HepG2 (cell line): ENCODE results near the gene FAM83E. TPM values are rescaled to one million over a fixed set of nuclear protein-coding genes. Genes with fewer than 3 reads are reported as not detected.

ENCODE experiments used
- ATAC-seq: fragments of 200-7000 bp; cut with Tn5 transposase; 3 replicates; pipeline ENCODE4 v1.9.1; 2020; ENCODE audit warnings: mild to moderate bottlenecking, moderate library complexity
- BruUV-seq: library from RNA; stranded (reverse); fragments of 400-500 nt; replicated peaks from 2 replicates; lab custom pipeline; 2021; lab: Mats Ljungman, UMichigan
- CTCF ChIA-PET: fragments of 300-600 bp; formaldehyde crosslinking; extraction: SDS; loops from one replicate; lab custom pipeline; 2021; ENCODE audit warnings: low total read pairs, inconsistent platforms, low intra/inter-chr PET ratio; lab: Yijun Ruan, JAX
- POLR2A ChIA-PET: fragments of 350-600 bp; sonication (Branson Sonifier 250); formaldehyde crosslinking; loops from one replicate; lab custom pipeline; 2020; ENCODE audit warnings: antibody characterized with exemption, inconsistent platforms; lab: Yijun Ruan, JAX
- DNase-seq: peaks from one replicate; pipeline ENCODE4 v3.0.0-alpha.2; 2015; ENCODE audit warnings: low spot score
- FAIRE-seq: peaks from 3 replicates; lab custom pipeline; 2011; peaks lifted over from hg19 to GRCh38; lab: Jason Lieb, UNC
- H2AFZ ChIP-seq: one replicate; pipeline ENCODE4 v1.6.1; 2011; ENCODE audit warnings: low read length, inconsistent platforms
- H3K27ac ChIP-seq: fragments of 300-600 bp; 3 replicates; pipeline ENCODE4 v1.8.0; 2011; ENCODE audit warnings: mixed run types, mild to moderate bottlenecking, mixed read lengths, low read length, inconsistent platforms; ENCODE audit not compliant: insufficient read depth; ENCODE audit errors: extremely low read length
- H3K27me3 ChIP-seq, 2 experiments: fragments of 200-600 bp in 1 of 2; 2 replicates in 1 of 2; 3 replicates in 1 of 2; pipeline versions ENCODE4 v1.6.0 to v1.8.0; 2011; ENCODE audit warnings: low read length in 2 of 2, mild to moderate bottlenecking in 2 of 2, moderate library complexity in 2 of 2, inconsistent platforms in 1 of 2; ENCODE audit not compliant: insufficient read depth in 2 of 2, control insufficient read depth in 1 of 2
- H3K36me3 ChIP-seq, 2 experiments: fragments of 200-600 bp in 1 of 2; replicated peaks in 1 of 2; 2 replicates in 1 of 2; 3 replicates in 1 of 2; pipeline versions ENCODE4 v1.5.1 to v1.8.0; 2011; ENCODE audit warnings: low read length in 2 of 2, inconsistent platforms in 1 of 2; ENCODE audit not compliant: insufficient read depth in 2 of 2, control insufficient read depth in 1 of 2
- H3K4me1 ChIP-seq: 2 replicates; pipeline ENCODE4 v1.5.1; 2012; ENCODE audit warnings: low read length, inconsistent platforms; ENCODE audit not compliant: insufficient read depth
- H3K4me2 ChIP-seq: 2 replicates; pipeline ENCODE4 v1.6.0; 2011; ENCODE audit warnings: low read depth, low read length, inconsistent platforms
- H3K4me3 ChIP-seq, 3 experiments: fragments of 200-600 bp in 1 of 3; sonication (generic), shearing (Covaris generic) in 1 of 3; replicated peaks in 1 of 3; 2 replicates each; pipeline ENCODE4 v1.5.1; 2011 to 2016; ENCODE audit warnings: low read length in 3 of 3, inconsistent platforms in 2 of 3, low read depth in 2 of 3, mild to moderate bottlenecking in 2 of 3, control low read depth in 1 of 3, mixed read lengths in 1 of 3; ENCODE audit not compliant: insufficient read depth in 1 of 3
- H3K79me2 ChIP-seq: one replicate; pipeline ENCODE4 v1.6.1; 2011; ENCODE audit warnings: low read length, inconsistent platforms; ENCODE audit not compliant: insufficient read depth
- H3K9ac ChIP-seq: 2 replicates; pipeline ENCODE4 v1.6.0; 2011; ENCODE audit warnings: mild to moderate bottlenecking, low read depth, low read length, inconsistent platforms; ENCODE audit not compliant: insufficient read depth
- H3K9me3 ChIP-seq: 2 replicates; pipeline ENCODE4 v1.5.1; 2012; ENCODE audit warnings: mild to moderate bottlenecking, low read length
- H4K20me1 ChIP-seq: 2 replicates; pipeline ENCODE4 v1.6.0; 2011; ENCODE audit warnings: inconsistent platforms, mild to moderate bottlenecking, low read length, moderate library complexity; ENCODE audit not compliant: insufficient read depth
- CBX1 ChIP-seq: IDR thresholded peaks from one replicate; pipeline ENCODE4 v1.6.1; 2016; ENCODE audit warnings: antibody characterized with exemption, low read depth
- FOSL2 ChIP-seq: sonication (generic); formaldehyde crosslinking; IDR thresholded peaks from 2 replicates; pipeline ENCODE4 v1.4.0; 2020; ENCODE audit warnings: missing genetic modification reagents
- IKZF5 ChIP-seq: IDR thresholded peaks from 2 replicates; pipeline ENCODE4 v1.6.1; 2018; ENCODE audit warnings: missing genetic modification reagents, mild to moderate bottlenecking, missing compliant biosample characterization
- JDP2 ChIP-seq: sonication (generic); formaldehyde crosslinking; IDR thresholded peaks from 2 replicates; pipeline ENCODE4 v1.8.1; 2022; ENCODE audit warnings: missing genetic modification reagents, borderline replicate concordance
- LCORL ChIP-seq, 2 experiments: fragments of 450-650 bp in 1 of 2; sonication (generic) in 1 of 2; formaldehyde crosslinking in 1 of 2; IDR thresholded peaks; 2 replicates each; pipeline versions ENCODE4 v1.5.0 to v1.6.1; 2017 to 2020; ENCODE audit warnings: antibody characterized with exemption in 1 of 2, missing genetic modification reagents in 1 of 2
- MAX ChIP-seq: IDR thresholded peaks from 2 replicates; pipeline ENCODE4 v1.6.1; 2012; ENCODE audit warnings: inconsistent platforms
- SALL1 ChIP-seq: sonication (generic); formaldehyde crosslinking; IDR thresholded peaks from 2 replicates; pipeline ENCODE4 v1.8.0; 2022; ENCODE audit warnings: mild to moderate bottlenecking, missing genetic modification reagents
- TEAD2 ChIP-seq: sonication (generic); formaldehyde crosslinking; IDR thresholded peaks from 2 replicates; pipeline ENCODE4 v1.9.0; 2021; ENCODE audit warnings: missing genetic modification reagents
- UBTF ChIP-seq: sonication (generic); formaldehyde crosslinking; IDR thresholded peaks from 2 replicates; pipeline ENCODE4 v1.4.0; 2020; ENCODE audit warnings: mild to moderate bottlenecking, missing genetic modification reagents
- ZNF451 ChIP-seq: sonication (generic); formaldehyde crosslinking; IDR thresholded peaks from 2 replicates; pipeline ENCODE4 v1.5.0; 2020; ENCODE audit warnings: mild to moderate bottlenecking, missing genetic modification reagents
- ZNF562 ChIP-seq: sonication (generic); formaldehyde crosslinking; IDR thresholded peaks from 2 replicates; pipeline ENCODE4 v1.8.0; 2022; ENCODE audit warnings: missing genetic modification reagents, borderline replicate concordance
- ZNF574 ChIP-seq: sonication (generic); formaldehyde crosslinking; IDR thresholded peaks from 2 replicates; pipeline ENCODE4 v1.4.0; 2020; ENCODE audit warnings: missing genetic modification reagents
- ZNF605 ChIP-seq: sonication (generic); formaldehyde crosslinking; IDR thresholded peaks from 2 replicates; pipeline ENCODE4 v1.8.0; 2022; ENCODE audit warnings: mild to moderate bottlenecking, missing genetic modification reagents
- ZNF607 ChIP-seq: sonication (generic); formaldehyde crosslinking; IDR thresholded peaks from 2 replicates; pipeline ENCODE4 v1.5.1; 2020; ENCODE audit warnings: missing genetic modification reagents, mild to moderate bottlenecking, borderline replicate concordance
- ZNF766 ChIP-seq: sonication (generic); formaldehyde crosslinking; IDR thresholded peaks from 2 replicates; pipeline ENCODE4 v1.5.0; 2020; ENCODE audit warnings: missing genetic modification reagents, borderline replicate concordance
- WGBS: methylation state at CpG from one replicate; pipeline ENCODE4 v1.1.6; 2017; ENCODE audit warnings: low lambda C conversion rate; 5-methylcytosine and 5-hydroxymethylcytosine counted together
- in situ Hi-C: cut with HindIII; loops from 2 replicates; pipeline ENCODE4 v1.10.0; 2017; ENCODE audit warnings: low pct_unique_long_range_greater_than_20kb; ENCODE audit not compliant: extremely low pct_ligation_motif_present
- intact Hi-C: fragments of 100-400 bp; cut with micrococcal nuclease; formaldehyde crosslinking; loops from one replicate; pipeline ENCODE4 v1.10.0; 2022; ENCODE audit not compliant: unreplicated experiment
- polyA plus RNA-seq, 8 experiments: library from polyadenylated mRNA; depleted of rRNA in 3 of 8; stranded (reverse) in 7 of 8; unstranded in 1 of 8; fragments of >200 nt; fragmentation: Illumina TruSeq in 4 of 8; extraction: Trizol in 4 of 8; gene quantifications; 2 replicates each; pipeline versions ENCODE4 v1.2.1 to v1.2.3, GENCODE V29; 2011 to 2016; ENCODE audit warnings: low read depth in 4 of 8, missing spikeins in 1 of 8, mixed read lengths in 1 of 8; ENCODE audit not compliant: insufficient read depth in 1 of 8
- total RNA-seq, 5 experiments: library from RNA; depleted of rRNA; stranded (reverse); fragments of >200 nt; fragmentation: Illumina TruSeq; extraction: Trizol; gene quantifications; 2 replicates each; pipeline ENCODE4 v1.2.3, GENCODE V29; 2016; ENCODE audit warnings: low read depth in 1 of 5

Gene FAM83E
- total and polyA plus RNA-seq, 2 of the 13 experiments (the other 11 are each of a cell fraction or from before 2014, with no cell fraction given) = 0.18 to 0.60 TPM

GRCh38 chr19:48588670-48589401, 26.0 kb downstream of the FAM83E start:
- WGBS = 3% methylated on average over 28 of the region's 36 CpGs
- ChIA-PET POLR2A (interaction anchor here (1.0 kb wide), 2 partner anchors 25 to 31 kb away, joined by 3 to 4 read pairs; partner anchors contain the start of genes RPL18 and SPHK2), CTCF (interaction anchor here (1.5 to 1.7 kb wide), 3 partner anchors 20 to 99 kb away, joined by 7 to 13 read pairs (median 10); no protein-coding TSS in a partner anchor)
- peak overlapping the region; percentile 74 for H3K4me2 ChIP-seq
- H3K4me1 ChIP-seq = peaks cover 12% of the 10 kb centered on the region
- H3K4me3 ChIP-seq = peak overlapping the region in 1 of 3 experiments; percentile 62; a peak in 1 of 6 replicates
- H3K79me2 ChIP-seq = no peaks in the 10 kb centered on the region
- BruUV-seq = no TSS peak
- no peaks in the 10 kb centered on the region for H4K20me1 ChIP-seq
- H3K36me3 ChIP-seq = no peaks in the 10 kb centered on the region
- DNase-seq (peak; percentile 59), FAIRE-seq (no peak), ATAC-seq (peak; percentile 80)
- H3K27ac ChIP-seq = no peak overlapping the region
- in situ Hi-C loops = loop anchor here (5.0 to 10.0 kb wide), 2 partner anchors 87 to 274 kb away; no protein-coding TSS in a partner anchor
- no peak overlapping the region for H3K9ac ChIP-seq
- intact Hi-C loops = loop anchor here (10.0 kb wide), 1 partner anchor 274 kb away; no protein-coding TSS in a partner anchor
- peaks cover 1 to 3% of the 10 kb centered on the region in 2 experiments; a peak in 2 of 5 replicates for H3K27me3 ChIP-seq
- H3K9me3 ChIP-seq = no peaks in the 10 kb centered on the region
- H2AFZ ChIP-seq = no peak overlapping the region
- peak; percentile 81 for TF ChIP-seq MAX
- 0 out of 2 replicates have a peak, but pooled peaks have one; percentile 52 for TF ChIP-seq ZNF766 (CRISPR knock-in tag)
- 0 out of 2 replicates have a peak, but pooled peaks have one; percentile 29 for TF ChIP-seq FOSL2 (CRISPR knock-in tag)
- peak; percentile 43; the same call in 1 of the 2 replicates for TF ChIP-seq IKZF5 (CRISPR knock-in tag)
- peak; percentile 46; the same call in 1 of the 2 replicates for TF ChIP-seq ZNF574 (CRISPR knock-in tag)
- TF ChIP-seq CBX1 = no peak
- TF ChIP-seq ZNF562 (CRISPR knock-in tag) = no peak
- no peak for TF ChIP-seq ZNF605 (CRISPR knock-in tag)
- TF ChIP-seq ZNF451 (CRISPR knock-in tag) = 0 out of 2 replicates have a peak, but pooled peaks have one; percentile 40
- TF ChIP-seq ZNF607 (CRISPR knock-in tag) = 0 out of 2 replicates have a peak, but pooled peaks have one; percentile 34
- TF ChIP-seq SALL1 (CRISPR knock-in tag) = peak; percentile 58; the same call in 1 of the 2 replicates
- TF ChIP-seq JDP2 (CRISPR knock-in tag) = no peak
- no peak for TF ChIP-seq LCORL (IDR thresholded peaks at IDR 0.05)
- TF ChIP-seq LCORL (CRISPR knock-in tag; IDR thresholded peaks at IDR 0.05) = peak; percentile 38; the same call in 1 of the 2 replicates
- peak; percentile 62 for TF ChIP-seq UBTF (CRISPR knock-in tag)
- TF ChIP-seq TEAD2 = no peak
